CD14-positive monocyte (primary cell): ENCODE data around the gene ATG4C. TPM values are rescaled to one million over a fixed set of nuclear protein-coding genes. Genes with fewer than 3 reads are reported as not detected.
"Not testable (repeated sequence)": the region's sequence is repeated elsewhere in the genome, so short reads cannot be mapped to it uniquely, and the experiment has no call there.

Experiments
- DNase-seq, 3 donors: peaks; one replicate each; pipeline ENCODE4 v3.0.0-alpha.2; 2011 to 2022
- H2AFZ ChIP-seq: 2 replicates; pipeline ENCODE4 v1.6.0; 2012; ENCODE audit warnings: mild to moderate bottlenecking, low read depth, low read length, inconsistent platforms; ENCODE audit not compliant: insufficient read depth, poor library complexity, severe bottlenecking
- H3K27ac ChIP-seq, 2 donors: 1 replicate in 1 of 2; 2 replicates in 1 of 2; pipeline ENCODE4 v1.5.1; 2012 to 2013; ENCODE audit warnings: low read length in 2 of 2, control low read depth in 1 of 2, inconsistent platforms in 1 of 2, low read depth in 1 of 2, mild to moderate bottlenecking in 1 of 2
- H3K27me3 ChIP-seq, 2 donors: one replicate each; pipeline versions ENCODE4 v1.6.0 to v1.6.1; 2011 to 2013; ENCODE audit warnings: low read length in 2 of 2; ENCODE audit not compliant: control insufficient read depth in 2 of 2, insufficient read depth in 2 of 2
- H3K36me3 ChIP-seq, 2 donors: replicated peaks in 1 of 2; 1 replicate in 1 of 2; 2 replicates in 1 of 2; pipeline versions ENCODE4 v1.5.1 to v1.6.1; 2012 to 2013; ENCODE audit warnings: low read length in 2 of 2, control low read depth in 1 of 2, inconsistent platforms in 1 of 2, mild to moderate bottlenecking in 1 of 2; ENCODE audit not compliant: insufficient read depth in 2 of 2, control insufficient read depth in 1 of 2
- H3K4me1 ChIP-seq, 2 donors: 1 replicate in 1 of 2; 2 replicates in 1 of 2; pipeline versions ENCODE4 v1.5.1 to v1.6.1; 2012 to 2013; ENCODE audit warnings: low read length in 2 of 2, control low read depth in 1 of 2, inconsistent platforms in 1 of 2, mild to moderate bottlenecking in 1 of 2, moderate library complexity in 1 of 2; ENCODE audit not compliant: insufficient read depth in 2 of 2, control insufficient read depth in 1 of 2
- H3K4me2 ChIP-seq: replicated peaks from 2 replicates; pipeline ENCODE3; 2012; ENCODE audit warnings: low read length, moderate library complexity, mild to moderate bottlenecking; ENCODE audit not compliant: poor library complexity, severe bottlenecking; ENCODE audit errors: extremely low read depth
- H3K4me3 ChIP-seq, 3 experiments: fragments of 200-600 bp in 1 of 3; sonication (generic) in 1 of 3; replicated peaks in 1 of 3; 1 replicate in 2 of 3; 2 replicates in 1 of 3; pipeline ENCODE4 v1.5.1; 2011 to 2013; ENCODE audit warnings: low read length in 3 of 3, mild to moderate bottlenecking in 3 of 3, control low read depth in 2 of 3, low read depth in 2 of 3, inconsistent platforms in 1 of 3, moderate library complexity in 1 of 3
- H3K79me2 ChIP-seq: 2 replicates; pipeline ENCODE4 v1.6.0; 2012; ENCODE audit warnings: mild to moderate bottlenecking, control low read depth, inconsistent platforms, low read length, moderate library complexity; ENCODE audit not compliant: insufficient read depth
- H3K9ac ChIP-seq: 2 replicates; pipeline ENCODE4 v1.6.0; 2017; ENCODE audit warnings: low read length, mild to moderate bottlenecking; ENCODE audit not compliant: insufficient read depth, poor library complexity, severe bottlenecking
- H3K9me3 ChIP-seq, 2 donors: replicated peaks in 1 of 2; 1 replicate in 1 of 2; 2 replicates in 1 of 2; pipeline versions ENCODE4 v1.5.1 to v1.6.1; 2012 to 2013; ENCODE audit warnings: low read length in 2 of 2, control low read depth in 1 of 2; ENCODE audit not compliant: control insufficient read depth in 1 of 2, insufficient read depth in 1 of 2
- H4K20me1 ChIP-seq: 2 replicates; pipeline ENCODE4 v1.6.0; 2012; ENCODE audit warnings: mild to moderate bottlenecking, low read length, control low read depth, moderate library complexity; ENCODE audit not compliant: insufficient read depth
- H3K27ac Mint-ChIP-seq, 7 donors: one replicate each; pipeline ENCODE4 v1.8.0; 2020; ENCODE audit warnings: mild to moderate bottlenecking in 7 of 7, mixed read lengths in 7 of 7, moderate library complexity in 6 of 7, inconsistent platforms in 2 of 7
- H3K27me3 Mint-ChIP-seq, 3 donors: one replicate each; pipeline ENCODE4 v1.8.0; 2021 to 2022; ENCODE audit warnings: low read depth in 3 of 3, mild to moderate bottlenecking in 3 of 3, mixed read lengths in 3 of 3, moderate library complexity in 3 of 3, inconsistent platforms in 1 of 3
- H3K36me3 Mint-ChIP-seq, 2 donors: one replicate each; pipeline ENCODE4 v1.8.0; 2020; ENCODE audit warnings: mixed read lengths in 2 of 2, inconsistent platforms in 1 of 2, mild to moderate bottlenecking in 1 of 2
- H3K4me1 Mint-ChIP-seq: one replicate; pipeline ENCODE4 v1.8.0; 2020; ENCODE audit warnings: mild to moderate bottlenecking, mixed read lengths
- H3K4me3 Mint-ChIP-seq, 2 donors: one replicate each; pipeline ENCODE4 v1.8.0; 2020; ENCODE audit warnings: mild to moderate bottlenecking in 2 of 2, mixed read lengths in 2 of 2, moderate library complexity in 1 of 2
- H3K9me3 Mint-ChIP-seq, 7 donors: one replicate each; pipeline ENCODE4 v1.8.0; 2020 to 2022; ENCODE audit warnings: mixed read lengths in 7 of 7, mild to moderate bottlenecking in 6 of 7, moderate library complexity in 6 of 7, inconsistent platforms in 2 of 7
- CTCF ChIP-seq: fragments of 200-600 bp; IDR thresholded peaks from one replicate; pipeline ENCODE4 v1.8.0; 2022; ENCODE audit warnings: antibody characterized with exemption, mild to moderate bottlenecking
- whole genome bisulfite sequencing: methylation state at CpG from one replicate; pipeline ENCODE4 v1.1.5; 2013; ENCODE audit warnings: missing lambda C conversion rate; ENCODE audit not compliant: insufficient coverage; 5-methylcytosine and 5-hydroxymethylcytosine counted together
- intact Hi-C, 2 donors: fragments of 100-400 bp; cut with micrococcal nuclease; formaldehyde crosslinking; loops; one replicate each; pipeline versions ENCODE4 v1.15.0 to v1.15.1; 2023
- polyA plus RNA-seq, 3 donors: library from polyadenylated mRNA; depleted of rRNA in 1 of 3; unstranded in 2 of 3; stranded (reverse) in 1 of 3; fragments of 300-500 nt in 2 of 3; fragments of >200 nt in 1 of 3; fragmentation: Illumina TruSeq in 2 of 3; gene quantifications; 1 replicate in 2 of 3; 2 replicates in 1 of 3; pipeline ENCODE4 v1.2.3, GENCODE V29; 2012 to 2021

ATG4C gene
- polyA plus RNA-seq, 3 donors = 5.7 to 19.1 (median 17.5) TPM

DNA sequence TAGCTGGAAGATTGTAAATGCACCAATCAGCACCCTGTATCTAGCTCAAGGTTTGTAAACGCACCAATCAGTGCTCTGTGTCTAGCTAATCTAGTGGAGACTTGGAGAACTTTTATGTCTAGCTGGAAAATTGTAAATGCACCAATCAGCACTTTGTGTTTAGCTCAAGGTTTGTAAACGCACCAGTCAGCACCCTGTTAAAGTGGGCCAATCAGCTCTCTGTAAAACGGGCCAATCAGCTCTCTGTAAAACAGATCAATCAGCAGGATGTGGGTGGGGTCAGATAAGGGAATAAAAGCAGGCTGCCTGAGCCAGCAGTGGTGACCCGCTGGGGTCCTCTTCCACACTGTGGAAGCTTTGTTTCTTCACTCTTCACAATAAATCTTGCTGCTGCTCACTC, 21.9 kb upstream of the ATG4C start:
- intact Hi-C loops, H3K27ac Mint-ChIP-seq, H3K9ac ChIP-seq, H3K4me3 ChIP-seq, H3K27ac ChIP-seq, DNase-seq, H4K20me1 ChIP-seq, H3K27me3 ChIP-seq, H3K36me3 ChIP-seq, H3K4me3 Mint-ChIP-seq, H3K9me3 Mint-ChIP-seq, H3K4me2 ChIP-seq, H2AFZ ChIP-seq, H3K4me1 ChIP-seq, H3K79me2 ChIP-seq, H3K27me3 Mint-ChIP-seq, H3K36me3 Mint-ChIP-seq, H3K9me3 ChIP-seq: not testable (repeated sequence)
- 93% methylated on average over 3 of the region's 4 CpGs for WGBS
- peaks cover 12% of the 10 kb centered on the region for H3K4me1 Mint-ChIP-seq

DNA sequence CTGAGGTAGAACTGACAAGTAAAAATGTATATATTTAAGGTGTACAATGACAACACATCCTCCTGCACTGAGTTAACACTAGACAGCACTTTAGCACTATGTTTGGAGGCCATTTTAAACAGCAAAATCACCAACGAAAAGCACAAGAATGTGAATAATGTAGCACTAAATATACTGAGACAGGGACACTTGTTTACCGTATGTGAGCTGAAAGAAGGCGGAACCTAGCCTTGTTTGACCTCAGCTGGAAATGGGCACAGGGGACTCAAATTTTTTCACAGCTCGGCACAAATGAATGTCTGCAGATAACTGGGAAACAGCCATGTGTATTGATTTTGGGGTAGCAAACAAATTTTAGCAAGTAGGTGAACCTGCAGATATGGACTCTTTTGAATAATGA, 18.0 kb upstream of the ATG4C start:
- 94% methylated on average over 4 of the region's 4 CpGs for WGBS
- Histone ChIP-seq H2AFZ (no peak overlapping the region), H3K4me1 (no peaks in the 10 kb centered on the region), H3K79me2 (no peaks in the 10 kb centered on the region), H3K27me3 (no peaks in the 10 kb centered on the region), H3K27ac (no peak overlapping the region), H3K36me3 (no peaks in the 10 kb centered on the region), H3K4me2 (no peak overlapping the region), H3K4me3 (no peak overlapping the region), H3K9me3 (no peaks in the 10 kb centered on the region), H4K20me1 (no peaks in the 10 kb centered on the region), H3K9ac (no peak overlapping the region)
- intact Hi-C loops = no loop called here
- no peaks in the 10 kb centered on the region for H3K4me1 Mint-ChIP-seq
- peaks cover 0 to 6% (median 0%) of the 10 kb centered on the region in 3 donors for H3K27me3 Mint-ChIP-seq
- TF ChIP-seq CTCF = no peak
- no peak overlapping the region for H3K27ac Mint-ChIP-seq
- H3K4me3 Mint-ChIP-seq = no peak overlapping the region
- H3K9me3 Mint-ChIP-seq = no peaks in the 10 kb centered on the region
- DNase-seq = no peak
- H3K36me3 Mint-ChIP-seq = no peaks in the 10 kb centered on the region

GRCh38 chr1:62768551-62768950, 15.4 kb upstream of the ATG4C start:
- H3K27me3 Mint-ChIP-seq, H3K4me2 ChIP-seq, H3K9me3 Mint-ChIP-seq, H3K4me1 ChIP-seq, H3K4me3 Mint-ChIP-seq, H3K36me3 Mint-ChIP-seq, H3K27ac ChIP-seq, DNase-seq, H4K20me1 ChIP-seq, H3K27ac Mint-ChIP-seq, H3K79me2 ChIP-seq, intact Hi-C loops, H2AFZ ChIP-seq, H3K9me3 ChIP-seq, H3K27me3 ChIP-seq, H3K36me3 ChIP-seq, H3K9ac ChIP-seq, H3K4me1 Mint-ChIP-seq, H3K4me3 ChIP-seq: not testable (repeated sequence)
- WGBS = 100% methylated on average over 6 of the region's 11 CpGs
